ENCODE data around the gene AMIGO1. TPM values are rescaled to one million over a fixed set of nuclear protein-coding genes. Genes with fewer than 3 reads are reported as not detected.

AMIGO1 gene
- polyA plus RNA-seq, 3 donors, result 0.05 to 0.26 (median 0.07) TPM

DNA sequence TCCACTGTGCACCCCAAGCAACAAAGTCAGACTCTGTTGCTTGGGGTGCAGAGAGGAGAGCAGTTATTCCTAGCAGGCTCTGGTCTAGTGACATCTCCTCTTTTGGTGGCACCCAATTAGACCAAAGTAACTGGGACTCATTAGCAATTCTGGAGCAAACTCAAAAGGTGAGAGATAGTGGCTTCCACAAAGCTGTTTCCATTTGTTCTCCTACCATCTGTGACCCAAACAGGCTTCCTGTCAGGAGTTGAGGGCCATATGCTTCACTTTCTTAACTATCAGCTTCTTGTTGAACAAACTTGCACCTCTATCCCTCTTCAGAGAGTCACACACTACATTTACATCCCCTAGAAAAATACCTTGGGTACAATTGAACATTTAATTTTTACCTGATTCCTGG lies 27.3 kb downstream of the AMIGO1 start:
- no peak overlapping the region for H3K4me2 ChIP-seq (replicated peaks; ENCODE audit: extremely low read depth, low read length, poor library complexity, severe bottlenecking)
- TF ChIP-seq, protein P1, sequence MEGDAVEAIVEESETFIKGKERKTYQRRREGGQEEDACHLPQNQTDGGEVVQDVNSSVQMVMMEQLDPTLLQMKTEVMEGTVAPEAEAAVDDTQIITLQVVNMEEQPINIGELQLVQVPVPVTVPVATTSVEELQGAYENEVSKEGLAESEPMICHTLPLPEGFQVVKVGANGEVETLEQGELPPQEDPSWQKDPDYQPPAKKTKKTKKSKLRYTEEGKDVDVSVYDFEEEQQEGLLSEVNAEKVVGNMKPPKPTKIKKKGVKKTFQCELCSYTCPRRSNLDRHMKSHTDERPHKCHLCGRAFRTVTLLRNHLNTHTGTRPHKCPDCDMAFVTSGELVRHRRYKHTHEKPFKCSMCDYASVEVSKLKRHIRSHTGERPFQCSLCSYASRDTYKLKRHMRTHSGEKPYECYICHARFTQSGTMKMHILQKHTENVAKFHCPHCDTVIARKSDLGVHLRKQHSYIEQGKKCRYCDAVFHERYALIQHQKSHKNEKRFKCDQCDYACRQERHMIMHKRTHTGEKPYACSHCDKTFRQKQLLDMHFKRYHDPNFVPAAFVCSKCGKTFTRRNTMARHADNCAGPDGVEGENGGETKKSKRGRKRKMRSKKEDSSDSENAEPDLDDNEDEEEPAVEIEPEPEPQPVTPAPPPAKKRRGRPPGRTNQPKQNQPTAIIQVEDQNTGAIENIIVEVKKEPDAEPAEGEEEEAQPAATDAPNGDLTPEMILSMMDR (IDR thresholded peaks at IDR 0.05), result no peak
- H3K4me1 Mint-ChIP-seq, result peaks cover 43% of the 10 kb centered on the region

DNA sequence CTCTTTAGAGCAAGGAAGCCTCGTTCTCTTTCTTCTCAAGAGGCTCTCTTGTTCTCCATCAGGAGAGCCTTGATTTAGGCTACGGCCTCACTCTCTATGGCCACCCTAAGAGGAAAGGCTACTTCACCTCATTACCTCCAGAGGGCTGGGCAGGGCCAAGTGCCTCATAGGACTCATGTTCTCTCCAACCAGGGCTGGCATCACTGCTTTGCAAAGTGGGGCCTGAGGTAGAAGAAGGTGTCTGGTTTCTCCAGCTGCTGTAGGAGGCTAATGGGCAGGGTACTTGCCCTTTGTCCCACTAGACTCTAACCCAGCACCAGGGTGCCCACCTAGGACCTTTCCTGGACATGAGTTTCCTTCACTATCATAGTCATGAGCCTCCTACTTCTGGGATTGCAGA lies 27.9 kb downstream of the AMIGO1 start:
- Histone ChIP-seq H3K4me2 (replicated peaks; ENCODE audit: extremely low read depth, low read length, poor library complexity, severe bottlenecking) (no peak overlapping the region), H3K9me3 (replicated peaks in 1 of 2; ENCODE audit: control insufficient read depth in 1 of 2, insufficient read depth in 1 of 2, low read length in 2 of 2) (no peaks in the 10 kb centered on the region), H3K36me3 (replicated peaks in 1 of 2; ENCODE audit: control insufficient read depth in 1 of 2, insufficient read depth in 2 of 2, low read length in 2 of 2) (no peaks in the 10 kb centered on the region), H3K79me2 (ENCODE audit: insufficient read depth, low read length) (no peaks in the 10 kb centered on the region), H3K4me1 (ENCODE audit: control insufficient read depth in 1 of 2, insufficient read depth in 2 of 2, low read length in 2 of 2) (peaks cover 29 to 33% of the 10 kb centered on the region in 2 donors), H2AFZ (ENCODE audit: insufficient read depth, low read depth, low read length, poor library complexity, severe bottlenecking) (no peak overlapping the region), H4K20me1 (ENCODE audit: insufficient read depth, low read length) (no peaks in the 10 kb centered on the region), H3K4me3 (replicated peaks in 1 of 3; ENCODE audit: low read depth in 2 of 3, low read length in 3 of 3) (no peak overlapping the region), H3K27ac (ENCODE audit: low read depth in 1 of 2, low read length in 2 of 2) (no peak overlapping the region), H3K27me3 (ENCODE audit: control insufficient read depth in 2 of 2, insufficient read depth in 2 of 2, low read length in 2 of 2) (peaks cover 8 to 31% of the 10 kb centered on the region in 2 donors), H3K9ac (ENCODE audit: insufficient read depth, low read length, poor library complexity, severe bottlenecking) (no peak overlapping the region)
- H3K27me3 Mint-ChIP-seq (ENCODE audit: low read depth in 3 of 3), result peaks cover 36 to 39% (median 38%) of the 10 kb centered on the region in 3 donors
- intact Hi-C loops (cut with micrococcal nuclease), result loop anchor here (2.0 to 5.0 kb wide), 2 partner anchors 54 to 55 kb away; partner anchors contain the start of gene PSMA5 (in 2 of the 2)
- H3K27ac Mint-ChIP-seq, result no peak overlapping the region
- H3K36me3 Mint-ChIP-seq, result peaks cover 0 to 6% of the 10 kb centered on the region in 2 donors
- no CpG with 5 or more reads among the region's 2 CpGs for WGBS (ENCODE audit: insufficient coverage)
- H3K4me1 Mint-ChIP-seq, result peaks cover 43% of the 10 kb centered on the region
- DNase-seq, result no peak
- no peaks in the 10 kb centered on the region for H3K9me3 Mint-ChIP-seq
- TF ChIP-seq, protein P1 (IDR thresholded peaks at IDR 0.05), result no peak
- no peak overlapping the region for H3K4me3 Mint-ChIP-seq

More for the DNA sequence above, 27.3 kb downstream of the AMIGO1 start:
- no peak overlapping the region for H3K27ac ChIP-seq (ENCODE audit: low read depth in 1 of 2, low read length in 2 of 2)
- Mint-ChIP-seq H3K4me3 (peak overlapping the region in 1 of 2 donors; percentile 63), H3K36me3 (peaks cover 0 to 6% of the 10 kb centered on the region in 2 donors), H3K27me3 (ENCODE audit: low read depth in 3 of 3) (peaks cover 33 to 38% (median 35%) of the 10 kb centered on the region in 3 donors), H3K27ac (no peak overlapping the region), H3K9me3 (no peaks in the 10 kb centered on the region)
- H3K4me1 ChIP-seq (ENCODE audit: control insufficient read depth in 1 of 2, insufficient read depth in 2 of 2, low read length in 2 of 2), result peaks cover 29 to 33% of the 10 kb centered on the region in 2 donors
- H3K9ac ChIP-seq (ENCODE audit: insufficient read depth, low read length, poor library complexity, severe bottlenecking), result no peak overlapping the region
- no peaks in the 10 kb centered on the region for H3K36me3 ChIP-seq (replicated peaks in 1 of 2; ENCODE audit: control insufficient read depth in 1 of 2, insufficient read depth in 2 of 2, low read length in 2 of 2)
- DNase-seq, result no peak
- no peak overlapping the region for H2AFZ ChIP-seq (ENCODE audit: insufficient read depth, low read depth, low read length, poor library complexity, severe bottlenecking)
- intact Hi-C loops (cut with micrococcal nuclease), result loop anchor here (2.0 to 5.0 kb wide), 2 partner anchors 55 kb away; partner anchors contain the start of gene PSMA5 (in 2 of the 2)
- H3K9me3 ChIP-seq (replicated peaks in 1 of 2; ENCODE audit: control insufficient read depth in 1 of 2, insufficient read depth in 1 of 2, low read length in 2 of 2), result no peaks in the 10 kb centered on the region
- no peak overlapping the region for H3K4me3 ChIP-seq (replicated peaks in 1 of 3; ENCODE audit: low read depth in 2 of 3, low read length in 3 of 3)
- no peaks in the 10 kb centered on the region for H3K79me2 ChIP-seq (ENCODE audit: insufficient read depth, low read length)
- H4K20me1 ChIP-seq (ENCODE audit: insufficient read depth, low read length), result no peaks in the 10 kb centered on the region
- H3K27me3 ChIP-seq (ENCODE audit: control insufficient read depth in 2 of 2, insufficient read depth in 2 of 2, low read length in 2 of 2), result peaks cover 8 to 31% of the 10 kb centered on the region in 2 donors

Data from CD14-positive monocyte (primary cell).